HG02981 (cell line): ENCODE data around the gene OMP.

ENCODE experiments used
- ATAC-seq: cut with Tn5 transposase; IDR thresholded peaks from one replicate; pipeline ENCODE4 v1.9.1; 2021; ENCODE audit warnings: mild to moderate bottlenecking, moderate library complexity; ENCODE audit not compliant: unreplicated experiment

The OMP gene

GRCh38 chr11:77136784-77137420, 34.3 kb downstream of the OMP start:
- no peak for ATAC-seq

GRCh38 chr11:77137421-77137820, 34.8 kb downstream of the OMP start:
- ATAC-seq, result no peak

- no peak for ATAC-seq
Measured at GRCh38 chr11:77138106-77138649, 35.5 kb downstream of the OMP start.

- ATAC-seq, result no peak
Measured at GRCh38 chr11:77139201-77139600, 36.6 kb downstream of the OMP start.

GRCh38 chr11:77140231-77140851, 37.7 kb downstream of the OMP start:
- ATAC-seq, result no peak

GRCh38 chr11:77141034-77141433, 38.4 kb downstream of the OMP start:
- no peak for ATAC-seq

- no peak for ATAC-seq
Measured at GRCh38 chr11:77141475-77141874, 38.8 kb downstream of the OMP start.

GRCh38 chr11:77142091-77142975, 39.7 kb downstream of the OMP start:
- ATAC-seq, result peak; percentile 69

- ATAC-seq, result no peak
Measured at GRCh38 chr11:77143405-77144020, 40.9 kb downstream of the OMP start.

- no peak for ATAC-seq
Measured at GRCh38 chr11:77144196-77144856, 41.7 kb downstream of the OMP start.

- no peak for ATAC-seq
Measured at GRCh38 chr11:77144857-77145428, 42.3 kb downstream of the OMP start.

- ATAC-seq, result no peak
Measured at GRCh38 chr11:77146261-77147035, 43.8 kb downstream of the OMP start.

- ATAC-seq, result no peak
Measured at GRCh38 chr11:77147036-77147315, 44.3 kb downstream of the OMP start.

- ATAC-seq, result no peak
Measured at GRCh38 chr11:77147668-77148321, 45.2 kb downstream of the OMP start.

GRCh38 chr11:77148963-77149715, 46.5 kb downstream of the OMP start:
- no peak for ATAC-seq

- ATAC-seq, result no peak
Measured at GRCh38 chr11:77149716-77150392, 47.2 kb downstream of the OMP start.

- ATAC-seq, result no peak
Measured at GRCh38 chr11:77150836-77151235, 48.2 kb downstream of the OMP start.
